ENCODE data around the gene PLA2G7. TPM values are rescaled to one million over a fixed set of nuclear protein-coding genes. Genes with fewer than 3 reads are reported as not detected.

The PLA2G7 gene
- total and polyA plus RNA-seq, 2 of the 4 experiments (the other 2 are of a cell fraction) = not detected

GRCh38 chr6:46749731-46750130 lies 14.6 kb upstream of the PLA2G7 start:
- Histone ChIP-seq H3K18ac (ENCODE audit: low read depth, low read length) (no peak overlapping the region), H2BK120ac (ENCODE audit: low read depth, low read length) (no peak overlapping the region), H3K27ac (ENCODE audit: insufficient read depth, low read length) (no peak overlapping the region), H2BK20ac (ENCODE audit: low read depth, low read length) (no peak overlapping the region), H3K4ac (ENCODE audit: low read depth, low read length) (no peak overlapping the region), H3K9me3 (ENCODE audit: control insufficient read depth, insufficient read depth, low read length) (no peaks in the 10 kb centered on the region), H4K20me1 (ENCODE audit: insufficient read depth, low read length) (no peaks in the 10 kb centered on the region), H2BK5ac (ENCODE audit: low read depth, low read length, poor library complexity, severe bottlenecking) (no peak overlapping the region), H2AK5ac (ENCODE audit: low read depth, low read length) (no peak overlapping the region), H4K5ac (ENCODE audit: low read depth, low read length) (no peak overlapping the region), H3K56ac (ENCODE audit: extremely low read depth, insufficient read depth, low read length) (no peak overlapping the region), H3K4me2 (ENCODE audit: low read depth, low read length) (no peak overlapping the region), H2BK15ac (ENCODE audit: low read depth, low read length) (no peak overlapping the region), H4K91ac (ENCODE audit: insufficient read depth, low read depth, low read length) (no peak overlapping the region), H3K9ac (ENCODE audit: low read depth, low read length) (no peak overlapping the region), H3K79me1 (ENCODE audit: low read depth in 1 of 2, low read length in 2 of 2) (no peaks in the 10 kb centered on the region), H3K23ac (ENCODE audit: low read depth, low read length) (no peak overlapping the region), H3K4me3 (ENCODE audit: insufficient read depth, low read depth, low read length) (no peak overlapping the region), H3K36me3 (ENCODE audit: control insufficient read depth, insufficient read depth, low read length) (no peaks in the 10 kb centered on the region), H2AK9ac (replicated peaks; ENCODE audit: low read depth, low read length, poor library complexity) (no peak overlapping the region), H3K9me1 (ENCODE audit: insufficient read depth, low read length) (no peaks in the 10 kb centered on the region), H3K4me1 (ENCODE audit: control insufficient read depth, insufficient read depth, low read length) (no peaks in the 10 kb centered on the region), H4K8ac (ENCODE audit: low read depth in 2 of 2, low read length in 2 of 2) (no peak overlapping the region), H3K27me3 (ENCODE audit: control insufficient read depth, insufficient read depth, low read length) (no peaks in the 10 kb centered on the region), H3K14ac (replicated peaks; ENCODE audit: low read depth, low read length) (no peak overlapping the region), H2AFZ (replicated peaks; ENCODE audit: low read length, poor library complexity) (no peak overlapping the region)
- in situ Hi-C loops (cut with MboI; ENCODE audit: low sequenced_read_pairs) = no loop called here
- DNase-seq (no peak), ATAC-seq (ENCODE audit: low read depth) (no peak)
- ChIA-PET CTCF (no interaction called here), POLR2A (ENCODE audit: unreplicated experiment) (no interaction called here)
- no TSS peak for BruUV-seq (replicated peaks)
- WGBS, 2 experiments (ENCODE audit: extremely low coverage in 2 of 2, insufficient read length in 1 of 2) = 83% methylated on average over 1 of the region's 5 CpGs; no CpG with 5 or more reads in 1 of the 2 experiments
- TF ChIP-seq RCOR1 (IDR thresholded peaks at IDR 0.05; ENCODE audit: insufficient replicate concordance, low read length) = no peak
- TF ChIP-seq USF2 (IDR thresholded peaks at IDR 0.05; ENCODE audit: low read depth, low read length) = no peak
- TF ChIP-seq MAFK (IDR thresholded peaks at IDR 0.05; ENCODE audit: low read depth, low read length) = no peak
- TF ChIP-seq SMC3 (IDR thresholded peaks at IDR 0.05; ENCODE audit: low read depth, low read length) = no peak
- intact Hi-C loops (cut with micrococcal nuclease) = no loop called here
- dilution Hi-C loops (cut with HindIII; ENCODE audit: low sequenced_read_pairs, unreplicated experiment) = no loop called here

All from IMR-90 (cell line).